ENCODE measurements around the gene FAM184B.
A peak's percentile ranks its signal among the peaks of the same experiment; 100 is the strongest.

The FAM184B gene

DNA sequence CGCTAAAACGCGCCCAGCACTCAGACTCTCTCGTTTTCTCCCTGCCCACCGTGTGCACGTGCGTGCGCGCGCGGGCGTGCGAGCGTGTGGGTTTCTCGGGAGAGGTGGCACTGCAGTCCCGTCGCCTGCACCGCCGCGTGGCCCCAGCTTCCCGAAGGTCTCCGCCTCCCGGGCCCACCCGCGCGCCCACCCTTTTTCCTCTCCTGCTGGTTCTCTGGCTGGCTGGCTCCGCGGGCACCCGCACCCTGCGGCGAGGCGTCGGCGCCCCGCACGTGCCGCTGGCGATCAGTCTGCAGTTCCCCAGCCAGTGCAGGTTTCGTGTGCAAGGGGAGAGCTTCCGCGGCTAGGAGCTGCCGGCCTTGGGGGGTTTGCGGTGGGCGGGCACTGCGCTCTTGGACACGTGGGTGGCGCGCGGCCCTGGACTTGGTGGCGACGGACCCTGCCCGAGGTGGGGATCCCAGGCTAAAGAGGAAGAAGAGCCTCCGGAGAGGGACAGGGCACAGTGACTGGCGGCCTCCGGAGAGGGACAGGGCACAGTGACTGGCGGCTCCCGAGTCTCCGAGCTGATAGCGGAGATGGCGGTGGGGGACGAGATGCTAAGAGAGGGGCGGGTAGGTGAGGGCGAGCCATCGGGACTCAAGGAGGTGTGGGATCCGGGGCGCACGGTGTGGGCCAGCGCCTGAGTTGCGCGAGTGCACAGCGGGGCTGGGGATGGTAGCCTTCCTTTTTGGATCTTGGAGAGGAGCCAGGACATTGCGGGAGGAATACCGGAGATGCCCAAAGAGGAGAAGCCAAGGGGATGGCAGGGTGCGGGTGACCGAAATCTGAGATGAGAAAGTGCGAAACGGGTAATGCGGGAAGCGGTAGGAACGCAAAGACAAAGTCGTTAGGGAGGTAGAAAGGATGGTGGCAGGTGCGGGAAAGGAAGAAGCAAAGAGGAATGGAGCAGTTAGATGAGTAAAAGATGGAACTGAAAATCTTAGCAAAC lies at the start of gene FAM184B:
TSS of gene FAM184B (minus strand) at position 322 of the 988 bp plus-strand sequence. CDS start 322 bp downstream, outside the sequence.
- DNase-seq (ENCODE audit: low read depth), result no peak

DNA sequence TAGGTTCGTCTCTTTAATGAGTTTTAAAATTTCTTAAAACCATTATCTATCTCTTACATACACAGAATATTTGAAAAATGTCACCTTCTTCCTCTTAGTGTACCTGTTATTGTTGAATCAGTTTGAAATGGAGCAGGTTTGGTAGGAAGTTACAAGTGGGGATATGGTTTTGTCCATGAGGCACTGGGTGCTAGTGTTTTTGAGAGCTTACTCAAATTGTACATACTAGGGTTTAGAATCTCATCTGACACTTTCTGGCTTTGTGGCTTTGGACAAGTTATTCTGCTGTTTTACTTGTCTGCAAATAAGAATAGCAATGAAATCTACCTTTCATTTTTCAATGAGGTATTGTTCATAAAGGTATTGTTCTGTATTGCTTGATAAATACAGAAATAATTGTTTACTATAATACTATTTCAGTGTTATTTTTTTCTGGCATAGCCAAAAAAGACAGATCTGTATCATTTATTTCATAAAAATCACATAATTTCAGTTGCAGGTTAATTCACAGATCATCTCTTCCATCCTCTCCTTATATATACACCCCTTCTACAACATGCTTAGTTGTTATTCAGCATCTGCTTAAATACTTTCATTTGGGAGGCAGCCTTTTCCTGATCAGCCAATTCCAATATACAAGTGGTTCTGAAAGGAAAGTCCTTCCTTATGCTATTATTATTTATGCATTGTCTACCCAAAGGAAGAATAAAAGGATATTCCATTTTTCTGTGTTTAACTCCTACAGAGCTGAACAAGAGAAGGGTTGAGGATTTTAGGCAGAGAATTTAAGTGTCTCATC lies 42.6 kb upstream of the FAM184B start:
- no peak for DNase-seq (ENCODE audit: low read depth)

GRCh38 chr4:17817027-17817426 lies 35.6 kb upstream of the FAM184B start:
- DNase-seq (ENCODE audit: low read depth), result no peak

DNA sequence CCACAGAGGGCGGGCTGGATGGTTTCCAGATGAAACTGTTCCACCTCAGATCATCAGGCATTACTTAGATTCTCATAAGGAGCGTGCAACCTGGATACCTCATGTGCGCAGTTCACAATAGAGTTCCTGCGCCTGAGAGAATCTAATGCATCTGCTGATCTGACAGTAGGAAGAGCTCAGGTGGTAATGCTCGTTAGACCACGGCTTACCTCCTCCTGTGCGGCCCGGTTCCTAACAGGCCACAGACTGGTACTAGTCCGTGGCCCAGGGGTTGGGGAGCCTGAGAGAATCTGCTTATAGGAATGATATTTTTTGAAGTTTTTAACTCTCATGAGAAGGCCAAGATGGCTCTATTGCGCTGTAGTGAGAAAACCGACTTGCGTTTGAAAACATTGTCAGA lies 34.7 kb upstream of the FAM184B start:
- no peak for DNase-seq (ENCODE audit: low read depth)

GRCh38 chr4:17814140-17814539 lies 32.7 kb upstream of the FAM184B start:
- DNase-seq (ENCODE audit: low read depth), result no peak

DNA sequence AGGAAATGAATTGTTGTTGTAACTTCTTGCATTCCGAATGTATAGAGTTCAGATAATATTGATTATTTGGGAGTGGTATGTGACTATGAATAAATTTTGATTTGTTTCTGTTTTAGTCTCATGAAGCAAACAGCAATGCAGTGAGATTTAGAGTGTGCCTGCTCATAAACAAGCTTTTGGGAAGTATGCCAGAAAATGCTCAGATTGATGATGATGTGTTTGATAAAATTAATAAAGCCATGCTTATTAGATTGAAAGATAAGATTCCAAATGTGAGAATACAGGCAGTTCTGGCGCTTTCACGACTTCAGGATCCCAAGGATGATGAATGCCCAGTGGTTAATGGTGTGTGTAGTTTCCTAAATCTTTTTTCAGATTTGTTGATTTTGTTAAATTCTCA lies 31.4 kb upstream of the FAM184B start:
- DNase-seq (ENCODE audit: low read depth), result no peak

DNA sequence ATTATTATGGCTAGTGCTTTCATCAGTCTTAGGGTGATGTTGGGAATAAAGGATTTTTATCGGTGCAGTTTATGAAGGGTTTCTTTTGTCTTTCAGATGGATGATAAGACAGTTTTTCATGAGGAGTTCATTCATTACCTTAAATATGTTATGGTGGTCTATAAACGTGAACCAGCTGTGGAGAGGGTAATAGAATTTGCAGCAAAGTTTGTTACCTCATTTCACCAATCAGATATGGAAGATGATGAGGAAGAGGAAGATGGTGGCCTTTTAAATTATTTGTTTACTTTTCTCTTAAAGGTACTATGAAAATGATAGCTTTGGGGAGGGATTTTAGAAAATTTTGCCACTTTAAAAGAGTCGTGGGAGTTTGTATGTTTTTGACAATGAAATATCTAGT lies 30.7 kb upstream of the FAM184B start:
- no peak for DNase-seq (ENCODE audit: low read depth)

DNA sequence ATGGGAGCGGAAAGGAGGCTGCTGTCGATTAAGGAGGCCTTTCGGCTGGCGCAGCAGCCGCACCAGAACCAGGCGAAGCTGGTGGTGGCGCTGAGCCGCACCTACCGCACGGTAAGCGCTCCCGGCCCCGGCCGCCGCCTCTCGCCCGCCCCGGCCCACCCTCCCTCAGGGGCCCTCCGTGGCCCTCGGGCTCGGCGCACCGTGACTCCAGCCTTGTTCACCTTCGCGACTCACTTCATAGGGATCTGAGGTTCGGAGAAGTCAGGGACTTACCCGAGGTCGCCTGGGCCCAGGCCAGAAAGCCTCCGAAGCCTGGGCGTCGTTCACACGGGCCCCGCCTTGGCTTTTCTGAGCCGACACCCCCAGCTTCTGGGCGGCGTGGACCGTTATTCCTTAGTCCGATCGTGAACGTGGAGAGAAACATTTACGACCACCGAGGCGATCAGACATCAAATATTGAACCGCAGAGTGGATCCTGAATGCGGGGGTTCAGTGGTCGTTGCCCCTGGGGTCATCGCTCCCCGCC lies 29.7 kb upstream of the FAM184B start:
- peak; percentile 5 for DNase-seq (ENCODE audit: low read depth)

DNA sequence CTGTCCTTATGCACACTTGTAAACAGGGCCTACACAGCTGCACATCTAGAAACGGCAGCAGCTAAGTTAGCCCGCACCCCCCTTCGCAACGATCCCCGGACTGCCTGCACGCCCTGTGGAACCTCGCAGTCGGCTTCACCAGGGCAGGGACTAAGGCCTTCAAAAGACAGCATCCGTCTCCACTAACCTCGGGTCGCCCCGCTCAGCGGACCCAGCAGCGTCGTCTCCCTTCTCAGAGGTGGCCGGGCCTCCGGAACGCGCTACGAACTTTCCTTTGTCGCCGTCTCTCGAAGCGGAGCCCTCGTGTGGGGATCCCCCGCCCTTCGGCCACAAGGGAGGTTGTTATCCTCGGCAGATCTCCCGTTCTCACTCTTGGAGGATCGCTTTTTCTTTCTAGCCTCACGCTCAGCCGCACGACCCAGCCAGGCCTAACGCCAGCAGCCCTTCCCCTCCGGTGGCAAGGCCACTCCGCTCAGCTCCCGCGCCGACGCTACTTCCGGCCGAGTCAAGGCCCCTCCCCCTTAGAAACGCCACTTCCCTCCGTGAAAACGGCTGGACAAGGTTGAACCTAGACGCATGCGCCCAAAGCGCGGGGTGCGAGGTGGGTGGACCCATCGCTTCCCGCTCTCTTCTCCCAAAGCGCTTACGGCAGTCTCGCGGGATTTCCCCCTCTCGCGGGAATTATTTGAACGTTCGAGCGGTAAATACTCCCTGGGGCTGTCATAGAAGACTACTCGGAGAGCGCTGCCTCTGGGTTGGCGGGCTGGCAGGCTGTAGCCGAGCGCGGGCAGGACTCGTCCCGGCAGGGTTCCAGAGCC lies 29.0 kb upstream of the FAM184B start, which contains the start of the genes DCAF16 and NCAPG:
TSS of gene DCAF16 (minus strand) at position 498 of the 818 bp plus-strand sequence. CDS start 6,616 bp downstream, outside the sequence.
TSS of gene NCAPG (plus strand) at position 720 of the 818 bp plus-strand sequence. CDS start 99 bp downstream, outside the sequence.
- peak; percentile 97 for DNase-seq (ENCODE audit: low read depth)

DNA sequence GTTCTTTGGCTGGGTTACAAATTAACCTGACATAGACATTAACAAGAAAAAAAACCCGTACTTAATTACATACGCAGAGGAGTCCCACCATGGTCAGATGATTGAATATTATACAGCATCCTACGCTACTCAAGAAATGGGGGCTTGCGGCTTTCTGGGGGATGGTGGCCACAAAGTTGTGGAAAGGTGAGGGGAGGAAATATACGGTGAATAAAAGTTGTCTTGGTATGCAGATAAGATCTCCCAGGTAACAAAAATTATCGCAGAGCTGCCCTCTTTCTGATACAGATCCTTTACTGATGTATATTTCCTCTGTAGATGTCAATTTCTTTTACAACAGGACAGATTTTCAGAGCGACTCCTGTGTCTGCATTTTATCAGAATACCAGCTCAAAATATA lies 28.2 kb upstream of the FAM184B start:
- DNase-seq (ENCODE audit: low read depth), result peak; percentile 5

DNA sequence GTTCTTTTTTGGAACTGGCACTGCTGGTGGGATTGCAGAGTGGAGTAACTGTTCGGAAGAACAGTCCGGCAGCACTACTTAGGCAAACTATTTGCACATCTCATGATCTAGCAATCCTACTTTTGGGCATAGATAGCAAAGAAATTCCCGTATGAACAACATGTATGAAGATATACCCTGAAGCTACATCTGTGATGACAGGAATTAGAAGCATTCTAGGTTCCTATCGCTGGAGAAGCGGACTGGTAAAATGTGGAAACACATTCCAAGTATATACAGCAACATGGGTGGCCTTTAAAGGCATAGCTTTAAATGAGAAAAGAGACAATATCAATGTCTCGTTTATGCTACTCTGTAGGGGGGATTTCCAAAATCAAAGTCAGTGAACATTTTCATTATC lies 26.0 kb upstream of the FAM184B start:
- no peak for DNase-seq (ENCODE audit: low read depth)

DNA sequence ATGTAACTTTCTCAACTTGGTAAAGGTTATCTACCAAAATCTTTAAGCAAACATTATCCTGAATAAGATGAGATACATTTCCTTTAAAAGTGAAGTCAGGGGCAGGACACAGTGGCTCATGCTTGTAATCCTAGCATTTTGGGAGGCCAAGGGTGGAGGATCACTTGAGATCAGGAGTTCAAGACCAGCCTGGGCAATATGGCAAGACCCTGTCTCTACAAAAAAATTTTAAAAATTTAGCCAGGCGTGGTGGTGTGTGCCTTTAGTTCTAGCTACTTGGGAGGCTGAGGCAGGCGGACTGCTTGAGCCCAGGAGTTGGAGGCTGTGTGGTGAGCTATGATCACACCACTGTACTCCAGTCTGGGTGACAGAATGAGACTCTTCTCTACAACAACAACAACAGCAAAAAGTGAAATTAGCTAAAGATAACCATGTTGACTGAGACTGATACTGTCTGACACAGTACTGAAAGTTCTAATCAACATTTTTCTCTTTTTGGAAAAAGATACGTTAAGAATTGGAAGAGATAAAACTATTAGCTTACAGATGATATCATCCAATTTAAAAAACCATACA lies 24.2 kb upstream of the FAM184B start:
- DNase-seq (ENCODE audit: low read depth), result no peak

GRCh38 chr4:17797808-17798207 lies 16.4 kb upstream of the FAM184B start:
- no peak for DNase-seq (ENCODE audit: low read depth)

DNA sequence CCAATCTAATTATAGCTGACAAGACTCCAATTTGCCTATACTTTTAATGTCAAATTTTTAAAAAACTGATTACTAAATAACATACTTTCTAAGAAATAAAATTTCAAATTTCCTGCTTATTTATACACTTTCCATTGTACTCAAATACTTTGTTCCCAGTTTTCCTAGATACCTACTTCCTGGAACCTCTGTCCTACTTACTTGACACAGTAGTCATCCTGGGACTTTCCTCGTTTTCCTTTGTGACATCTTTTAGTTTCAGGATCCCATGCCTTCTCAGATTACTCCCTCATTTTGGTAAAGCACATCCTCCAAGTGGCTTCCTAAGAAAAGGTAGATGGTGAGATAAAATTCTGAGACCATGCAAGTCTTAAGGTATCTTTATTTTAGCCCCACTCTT lies 13.3 kb upstream of the FAM184B start:
- no peak for DNase-seq (ENCODE audit: low read depth)

- no peak for DNase-seq (ENCODE audit: low read depth)
These were observed 7.5 kb upstream of the FAM184B start for GRCh38 chr4:17788956-17789355.

DNA sequence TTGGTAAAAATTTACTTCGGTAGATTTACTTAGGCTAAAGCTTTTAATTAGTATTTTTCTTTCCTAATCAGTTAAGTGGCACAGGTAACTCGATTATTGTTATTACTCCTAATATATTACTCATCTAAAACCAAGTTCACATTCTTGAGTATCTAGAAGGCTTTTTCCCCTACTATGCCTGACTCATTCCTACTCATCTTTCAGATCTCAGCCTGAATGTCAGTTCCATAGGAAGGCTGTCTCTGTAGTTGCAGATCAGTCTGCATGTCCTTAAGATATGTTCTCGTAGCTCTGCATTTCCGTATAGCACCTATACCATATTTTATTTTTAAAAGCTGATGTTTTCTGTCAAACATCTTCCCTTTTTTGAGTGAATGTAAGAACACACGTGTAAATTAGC lies 5.9 kb upstream of the FAM184B start:
- DNase-seq (ENCODE audit: low read depth), result no peak

- DNase-seq (ENCODE audit: low read depth), result no peak
These were observed 5.1 kb upstream of the FAM184B start for GRCh38 chr4:17786567-17786966.

DNA sequence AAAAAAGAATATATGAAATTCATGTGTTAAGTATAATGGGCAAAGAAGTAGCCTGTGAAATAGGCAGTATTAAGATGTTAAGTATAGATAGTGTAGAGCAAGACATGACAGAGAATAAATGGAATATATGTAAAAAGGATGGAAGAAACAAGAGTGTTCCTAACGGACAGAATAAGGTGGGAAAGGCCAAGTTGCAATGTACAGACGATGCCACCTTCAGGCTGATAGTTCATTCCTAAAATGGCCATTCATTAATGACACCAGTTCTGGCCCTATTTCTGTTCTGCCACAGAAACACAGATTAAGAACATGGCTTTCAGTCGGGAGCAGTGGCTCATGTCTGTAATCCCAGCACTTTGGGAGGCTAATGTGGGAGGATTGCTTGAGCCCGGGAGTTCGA lies 4.4 kb upstream of the FAM184B start:
- DNase-seq (ENCODE audit: low read depth), result no peak

GRCh38 chr4:17780501-17781299 lies 721 bp downstream of the FAM184B start:
- no peak for DNase-seq (ENCODE audit: low read depth)

DNA sequence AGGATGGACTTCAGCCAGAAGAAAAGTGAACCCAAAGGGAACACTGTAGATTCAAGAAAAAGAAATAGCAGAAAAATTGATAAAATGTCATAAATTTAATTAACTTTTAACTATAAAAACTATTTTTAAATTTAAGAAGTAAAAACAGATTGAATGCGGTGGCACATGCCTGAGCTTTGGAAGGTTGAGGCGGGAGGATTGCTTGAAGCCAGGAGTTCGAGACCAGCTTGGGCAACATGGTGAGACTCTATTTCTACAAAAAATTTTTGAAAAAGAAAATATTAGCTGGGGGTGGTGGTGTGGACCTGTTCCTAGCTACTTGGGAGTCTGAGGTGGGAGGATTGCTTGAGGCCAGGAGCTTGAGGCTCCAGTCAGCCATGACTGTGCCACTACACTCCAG lies 3.0 kb downstream of the FAM184B start:
- no peak for DNase-seq (ENCODE audit: low read depth)

All from T-helper 22 cell (primary cell).